Dendritic cell treated with granulocyte-macrophage colony-stimulating factor and Interleukin-4, amounts not matched to agents 40 ng/mL and 50 ng/mL, for 4 days (primary cell): Measurements from ENCODE around the gene CDKN2AIP.

Experiments used
- H3K27ac Mint-ChIP-seq: one replicate; pipeline ENCODE4 v1.8.0; 2022; ENCODE audit warnings: mild to moderate bottlenecking, mixed read lengths
- H3K27me3 Mint-ChIP-seq: one replicate; pipeline ENCODE4 v1.8.0; 2022; ENCODE audit warnings: mild to moderate bottlenecking, mixed read lengths
- H3K36me3 Mint-ChIP-seq: one replicate; pipeline ENCODE4 v1.8.0; 2022; ENCODE audit warnings: low read depth, mixed read lengths
- H3K4me1 Mint-ChIP-seq: one replicate; pipeline ENCODE4 v1.8.0; 2022; ENCODE audit warnings: low read depth, mixed read lengths
- H3K4me3 Mint-ChIP-seq: one replicate; pipeline ENCODE4 v1.8.0; 2022; ENCODE audit warnings: mild to moderate bottlenecking, moderate library complexity, mixed read lengths
- H3K9me3 Mint-ChIP-seq: one replicate; pipeline ENCODE4 v1.8.0; 2022; ENCODE audit warnings: mixed read lengths
- intact Hi-C: fragments of 100-400 bp; cut with micrococcal nuclease; formaldehyde crosslinking; loops from one replicate; pipeline ENCODE4 v1.15.0; 2022

Gene CDKN2AIP

DNA sequence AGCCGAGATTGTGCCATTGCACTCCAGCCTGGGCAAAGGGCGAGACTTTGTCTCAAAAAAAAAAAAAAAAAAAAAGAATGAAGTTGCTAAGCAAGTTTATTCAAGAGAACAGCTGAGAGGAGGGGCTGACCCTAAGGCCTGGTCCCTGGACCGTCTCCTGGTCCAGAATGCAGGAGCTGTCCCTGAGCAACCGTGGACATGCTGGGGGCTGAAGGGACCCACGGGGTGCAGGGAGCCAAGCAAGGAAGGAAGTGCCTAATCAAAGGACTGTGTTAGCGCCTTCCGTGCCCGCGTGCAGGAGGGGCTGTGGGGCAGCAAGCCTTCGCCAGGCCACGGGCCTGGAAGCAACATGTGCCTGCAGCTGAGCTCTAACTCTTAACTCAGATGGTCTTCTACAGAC lies 39.1 kb upstream of the CDKN2AIP start:
- Mint-ChIP-seq H3K9me3 (no peaks in the 10 kb centered on the region), H3K27ac (no peak overlapping the region)
- intact Hi-C loops: loop anchor here (5.0 to 10.0 kb wide), 2 partner anchors 138 to 331 kb away; no protein-coding TSS in a partner anchor

DNA sequence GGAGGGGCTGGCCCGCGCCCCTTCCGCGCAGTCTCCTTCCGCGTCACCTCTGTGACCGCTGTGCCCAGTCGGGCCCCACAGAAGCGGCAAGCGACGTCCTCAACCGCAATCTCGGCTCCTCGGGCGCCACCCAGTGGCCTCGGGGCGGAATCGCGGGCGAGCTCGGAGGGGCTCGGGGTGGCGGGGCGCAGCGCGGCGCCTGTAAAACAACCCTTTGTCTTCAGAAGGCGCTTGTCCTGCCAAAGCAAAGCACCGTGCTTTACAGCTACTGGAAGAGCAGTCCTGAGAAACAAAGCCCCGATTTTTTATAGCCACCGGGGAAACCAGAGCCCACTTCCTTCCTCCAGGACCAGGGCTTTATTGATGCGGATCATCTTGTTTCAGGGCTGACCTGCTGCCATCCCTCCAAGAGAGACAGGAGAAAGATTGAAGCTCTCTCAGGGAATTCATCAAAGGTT lies 37.3 kb upstream of the CDKN2AIP start:
- intact Hi-C loops: loop anchor here (5.0 to 10.0 kb wide), 2 partner anchors 140 to 332 kb away; no protein-coding TSS in a partner anchor
- H3K9me3 Mint-ChIP-seq: no peaks in the 10 kb centered on the region
- H3K27me3 Mint-ChIP-seq: peaks cover 12% of the 10 kb centered on the region
- H3K36me3 Mint-ChIP-seq: no peaks in the 10 kb centered on the region
- H3K27ac Mint-ChIP-seq: peak overlapping the region; percentile 33
- peaks cover 29% of the 10 kb centered on the region for H3K4me1 Mint-ChIP-seq
- H3K4me3 Mint-ChIP-seq: peak overlapping the region; percentile 58

More for the DNA sequence above, 39.1 kb upstream of the CDKN2AIP start:
- H3K36me3 Mint-ChIP-seq: no peaks in the 10 kb centered on the region
- peaks cover 19% of the 10 kb centered on the region for H3K27me3 Mint-ChIP-seq
- peaks cover 30% of the 10 kb centered on the region for H3K4me1 Mint-ChIP-seq
- H3K4me3 Mint-ChIP-seq: no peak overlapping the region

DNA sequence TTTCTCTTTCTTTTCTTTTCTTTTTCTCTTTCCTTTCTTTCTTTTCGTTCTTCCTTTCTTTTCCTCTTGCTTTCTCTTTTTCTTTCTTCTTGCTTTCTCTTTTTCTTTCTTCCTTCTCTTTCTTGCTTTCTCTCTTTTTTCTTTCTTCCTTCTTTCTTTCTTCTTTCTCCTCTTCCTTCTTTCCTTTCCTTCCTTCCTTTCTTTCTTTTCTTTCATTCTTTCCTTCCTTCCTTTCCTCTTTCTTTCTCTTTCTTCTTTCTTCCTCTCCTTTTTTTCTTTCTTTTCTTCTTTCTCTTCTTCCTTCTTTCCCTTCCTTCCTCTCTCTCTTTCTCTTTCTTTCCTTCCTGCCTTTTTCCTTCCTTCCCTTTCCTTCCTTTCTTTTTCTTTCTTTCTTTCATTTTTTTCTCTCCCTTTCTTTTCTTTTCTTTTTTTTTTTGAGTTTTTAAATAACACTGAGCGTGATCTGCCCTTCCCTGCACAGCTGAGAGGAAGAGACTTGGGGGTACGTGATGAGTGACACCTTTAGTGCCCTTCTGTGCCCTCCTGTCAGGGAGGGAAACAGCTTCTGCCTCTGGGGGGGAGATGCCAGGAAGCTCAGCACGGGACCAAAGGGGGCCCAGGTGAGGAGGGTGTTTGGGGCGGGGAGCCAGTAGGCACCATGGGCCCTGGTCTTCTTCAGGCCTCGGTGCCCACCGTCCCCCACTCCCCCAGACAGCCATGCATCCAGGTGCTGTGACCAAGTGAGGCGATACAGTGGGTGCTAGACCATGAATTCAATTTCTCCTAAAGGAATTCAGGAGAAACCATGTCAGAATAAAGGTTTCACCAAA lies 36.6 kb upstream of the CDKN2AIP start:
- H3K27me3 Mint-ChIP-seq: peaks cover 10% of the 10 kb centered on the region
- peak overlapping the region; percentile 58 for H3K4me3 Mint-ChIP-seq
- no peaks in the 10 kb centered on the region for H3K36me3 Mint-ChIP-seq
- H3K27ac Mint-ChIP-seq: peak overlapping the region; percentile 33
- no peaks in the 10 kb centered on the region for H3K9me3 Mint-ChIP-seq
- intact Hi-C loops: loop anchor here (5.0 to 10.0 kb wide), 2 partner anchors 141 to 333 kb away; no protein-coding TSS in a partner anchor
- H3K4me1 Mint-ChIP-seq: peaks cover 29% of the 10 kb centered on the region

DNA sequence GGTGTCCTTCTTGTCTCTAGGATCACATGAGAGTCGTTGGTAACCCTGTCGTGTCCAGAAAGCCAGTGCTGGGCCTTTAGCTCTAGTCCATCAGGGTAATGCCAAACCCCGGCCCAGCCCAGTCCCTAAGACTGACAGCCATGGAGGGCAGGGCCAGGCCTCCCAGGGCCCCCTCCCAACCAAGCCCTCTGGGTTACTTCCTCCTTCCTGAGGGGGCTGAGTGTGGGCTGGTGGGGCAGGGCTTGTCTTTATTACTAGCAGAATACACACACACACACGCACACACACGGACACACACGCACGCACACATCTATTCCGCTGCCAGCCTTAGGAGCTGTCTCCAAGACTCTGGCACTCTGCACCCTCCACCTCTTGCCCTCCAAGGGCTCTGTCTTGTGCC lies 35.6 kb upstream of the CDKN2AIP start:
- Mint-ChIP-seq H3K27ac (no peak overlapping the region), H3K9me3 (no peaks in the 10 kb centered on the region), H3K4me1 (peaks cover 24% of the 10 kb centered on the region), H3K36me3 (no peaks in the 10 kb centered on the region), H3K27me3 (peaks cover 10% of the 10 kb centered on the region), H3K4me3 (no peak overlapping the region)
- intact Hi-C loops: loop anchor here (5.0 to 10.0 kb wide), 2 partner anchors 141 to 334 kb away; no protein-coding TSS in a partner anchor

DNA sequence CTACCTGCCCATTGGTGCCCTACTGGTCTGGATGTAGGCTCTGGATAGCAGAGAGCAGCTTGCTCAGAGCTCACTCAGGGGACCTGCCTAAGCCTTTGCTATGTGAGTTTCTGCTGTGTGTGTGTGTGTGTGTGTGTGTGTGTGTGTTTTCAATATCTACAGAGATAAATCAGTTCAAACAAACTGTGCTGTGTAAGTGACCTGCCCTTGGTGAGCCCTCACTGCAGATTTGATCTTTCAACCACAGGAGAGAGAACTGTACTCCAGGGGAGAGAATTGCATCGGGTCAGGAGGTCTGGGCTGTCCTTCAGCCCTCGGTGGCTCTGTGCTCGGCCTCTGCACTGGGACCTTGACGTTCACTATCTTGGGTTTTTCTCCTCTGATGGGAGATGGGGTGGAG lies 35.0 kb upstream of the CDKN2AIP start:
- Mint-ChIP-seq H3K36me3 (no peaks in the 10 kb centered on the region), H3K4me1 (peaks cover 21% of the 10 kb centered on the region), H3K9me3 (no peaks in the 10 kb centered on the region), H3K27me3 (peaks cover 8% of the 10 kb centered on the region), H3K27ac (no peak overlapping the region), H3K4me3 (no peak overlapping the region)
- intact Hi-C loops: loop anchor here (5.0 to 10.0 kb wide), 2 partner anchors 142 to 335 kb away; no protein-coding TSS in a partner anchor

DNA sequence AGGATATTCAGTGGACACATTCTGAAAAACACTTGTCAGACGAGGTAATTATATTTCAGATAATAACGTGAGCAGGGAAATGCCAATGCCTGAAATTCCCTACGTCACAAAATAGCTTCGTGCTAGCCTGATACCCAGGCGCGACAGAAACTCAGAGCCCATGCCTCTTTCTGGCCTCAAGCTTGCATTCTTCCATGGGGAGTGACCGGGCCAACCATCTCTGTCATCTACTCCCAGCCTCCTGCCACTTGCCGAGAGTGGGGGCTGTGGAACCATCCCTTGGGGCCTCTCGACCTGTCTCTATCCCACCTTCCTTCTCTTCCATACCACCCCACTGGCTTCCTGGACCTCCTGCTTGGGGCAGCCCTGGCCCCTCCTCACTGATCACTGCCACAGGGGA lies 34.5 kb upstream of the CDKN2AIP start:
- Mint-ChIP-seq H3K9me3 (no peaks in the 10 kb centered on the region), H3K27ac (no peak overlapping the region), H3K4me1 (peaks cover 23% of the 10 kb centered on the region), H3K4me3 (no peak overlapping the region), H3K36me3 (no peaks in the 10 kb centered on the region), H3K27me3 (peaks cover 8% of the 10 kb centered on the region)
- intact Hi-C loops: loop anchor here (5.0 to 10.0 kb wide), 2 partner anchors 143 to 335 kb away; no protein-coding TSS in a partner anchor

DNA sequence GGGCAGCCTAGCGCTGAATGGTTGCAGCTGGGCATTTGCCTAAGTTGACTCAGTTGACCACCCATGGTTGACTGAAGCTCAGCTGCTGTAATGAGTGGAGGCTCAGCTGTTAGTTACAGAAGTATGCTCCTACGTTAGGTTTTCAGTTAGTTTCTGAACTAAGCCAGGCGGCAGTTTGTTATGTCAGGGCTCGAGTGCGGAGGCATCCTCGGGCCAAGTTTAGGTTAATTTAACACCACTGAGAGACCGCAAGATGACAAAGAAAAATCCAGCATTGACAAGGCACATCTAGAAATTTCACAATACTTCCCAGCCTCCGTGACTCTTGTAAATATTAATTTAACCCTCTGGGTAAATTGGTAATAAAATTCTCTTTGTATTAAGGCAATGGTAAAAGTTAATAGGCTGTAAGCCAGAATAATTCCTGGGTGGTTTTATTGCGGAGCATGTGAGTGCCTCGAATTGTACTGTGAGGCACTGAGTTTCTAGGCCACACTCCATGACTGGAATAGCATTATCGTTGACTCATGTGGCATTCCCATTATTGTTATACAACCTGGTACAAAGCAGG lies 33.1 kb upstream of the CDKN2AIP start:
- no peak overlapping the region for H3K4me3 Mint-ChIP-seq
- no peaks in the 10 kb centered on the region for H3K9me3 Mint-ChIP-seq
- H3K27ac Mint-ChIP-seq: no peak overlapping the region
- H3K27me3 Mint-ChIP-seq: peaks cover 8% of the 10 kb centered on the region
- H3K4me1 Mint-ChIP-seq: peaks cover 27% of the 10 kb centered on the region
- intact Hi-C loops: no loop called here
- no peaks in the 10 kb centered on the region for H3K36me3 Mint-ChIP-seq

DNA sequence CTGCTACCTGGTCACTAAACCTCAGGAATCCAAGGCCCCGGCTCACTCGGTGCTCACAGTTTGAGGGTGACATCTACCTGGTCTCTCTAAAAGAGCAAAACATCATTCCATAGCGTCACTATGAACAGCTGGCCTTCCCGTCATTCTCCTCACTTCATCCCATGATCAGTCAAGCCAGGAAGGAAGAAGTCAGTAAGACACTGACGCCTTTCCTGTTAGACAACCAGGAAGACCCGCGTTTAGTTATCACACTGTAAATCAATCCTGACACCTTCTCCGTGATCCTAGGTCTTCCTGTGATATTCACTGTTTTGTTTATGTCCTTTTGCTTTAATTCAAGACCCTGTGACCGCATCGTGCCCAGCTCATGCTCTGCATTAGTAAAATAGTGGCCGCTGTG lies 31.6 kb upstream of the CDKN2AIP start:
- H3K4me3 Mint-ChIP-seq: no peak overlapping the region
- intact Hi-C loops: no loop called here
- H3K27me3 Mint-ChIP-seq: peaks cover 5% of the 10 kb centered on the region
- no peaks in the 10 kb centered on the region for H3K9me3 Mint-ChIP-seq
- peaks cover 16% of the 10 kb centered on the region for H3K4me1 Mint-ChIP-seq
- H3K36me3 Mint-ChIP-seq: no peaks in the 10 kb centered on the region
- no peak overlapping the region for H3K27ac Mint-ChIP-seq

DNA sequence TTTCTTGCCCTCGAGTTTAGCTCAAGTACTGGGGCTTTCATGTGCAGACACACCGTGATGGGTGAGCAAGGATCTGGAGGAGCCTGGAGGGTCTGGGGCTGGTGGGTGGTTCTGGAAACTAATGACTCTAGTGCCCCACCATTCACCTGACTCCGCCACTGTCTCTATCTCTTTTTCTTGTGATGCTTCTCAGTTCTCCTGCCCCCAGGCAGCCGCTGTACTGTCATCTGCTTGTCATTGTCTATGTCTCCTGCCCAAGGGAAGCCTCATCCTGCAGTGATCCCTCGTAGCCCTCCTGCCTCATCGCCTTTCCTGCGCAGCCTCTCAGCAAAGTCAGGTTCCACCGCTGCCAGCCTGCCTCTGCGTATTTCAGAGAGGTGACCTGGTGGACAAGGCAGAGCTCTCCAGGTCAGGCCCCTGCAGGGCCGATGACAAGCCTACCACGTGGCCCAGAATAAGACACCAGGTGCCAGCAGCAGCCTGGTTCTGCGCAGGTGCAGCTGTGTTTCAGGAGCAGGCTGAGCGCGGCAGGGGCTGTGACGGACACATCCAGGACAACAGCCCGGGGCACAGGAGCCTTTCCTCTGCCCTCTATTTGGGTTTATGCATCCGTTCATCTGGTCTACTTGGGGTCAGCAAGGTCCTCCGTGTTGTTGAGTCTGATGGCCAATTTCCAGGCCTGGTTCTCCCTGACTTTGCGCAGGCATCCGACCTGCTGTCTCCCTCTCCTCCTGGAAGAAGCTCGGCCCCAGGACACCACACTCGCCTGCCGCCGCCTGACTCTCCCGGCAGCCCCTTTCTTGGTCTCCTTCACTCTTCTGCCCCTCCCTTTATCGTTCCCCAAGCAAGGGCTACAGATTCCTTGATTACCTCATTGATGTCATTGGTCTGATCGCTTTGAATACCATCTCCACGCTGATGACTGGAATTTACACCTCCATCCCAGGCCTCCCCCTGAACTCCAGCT lies 30.9 kb upstream of the CDKN2AIP start:
- Mint-ChIP-seq H3K27me3 (peaks cover 1% of the 10 kb centered on the region), H3K27ac (no peak overlapping the region), H3K9me3 (no peaks in the 10 kb centered on the region), H3K4me3 (no peak overlapping the region), H3K36me3 (no peaks in the 10 kb centered on the region), H3K4me1 (peaks cover 12% of the 10 kb centered on the region)
- intact Hi-C loops: no loop called here

DNA sequence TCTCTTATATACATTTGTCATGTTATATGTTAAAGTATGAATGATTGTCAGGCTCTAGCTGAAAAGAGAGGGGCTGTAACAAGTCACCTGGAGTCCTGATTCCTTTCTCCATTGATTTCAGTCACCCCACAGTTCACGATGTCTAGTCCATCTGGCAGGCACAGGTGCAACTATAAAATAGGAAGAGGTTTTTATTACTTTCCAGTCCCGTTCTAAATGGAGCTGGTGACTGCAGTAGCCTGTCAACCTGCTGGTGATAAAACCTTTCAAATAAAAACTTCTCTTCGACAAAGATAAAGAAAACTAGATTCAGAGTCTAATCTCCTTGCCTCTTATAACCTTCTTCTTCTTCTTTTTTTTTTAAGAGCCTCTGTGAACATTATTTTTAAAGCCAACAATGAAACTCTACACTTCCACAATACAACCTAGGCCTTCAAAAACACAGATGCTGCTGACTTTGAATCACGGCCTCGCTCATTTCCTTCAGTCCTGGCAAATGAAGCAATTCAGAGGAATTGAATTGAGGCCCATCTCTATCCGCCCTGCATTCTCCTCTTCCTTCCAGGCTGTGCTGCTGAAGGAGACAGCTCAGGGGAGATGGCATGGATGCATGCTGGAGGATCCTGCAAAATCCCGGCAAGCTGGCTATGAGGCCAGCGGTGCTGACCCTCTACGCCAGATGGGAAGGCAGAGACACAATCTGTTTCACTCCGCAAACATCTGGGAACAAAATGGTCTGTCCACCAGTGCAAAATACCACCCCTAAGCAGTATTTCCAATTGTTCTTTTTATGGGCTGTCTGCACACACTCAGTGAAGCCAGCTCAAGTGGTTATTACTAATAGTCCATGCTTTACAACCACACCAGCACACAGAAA lies 27.3 kb upstream of the CDKN2AIP start:
- no peak overlapping the region for H3K27ac Mint-ChIP-seq
- intact Hi-C loops: no loop called here
- no peaks in the 10 kb centered on the region for H3K36me3 Mint-ChIP-seq
- no peak overlapping the region for H3K4me3 Mint-ChIP-seq
- no peaks in the 10 kb centered on the region for H3K9me3 Mint-ChIP-seq
- no peaks in the 10 kb centered on the region for H3K27me3 Mint-ChIP-seq
- H3K4me1 Mint-ChIP-seq: peaks cover 5% of the 10 kb centered on the region

DNA sequence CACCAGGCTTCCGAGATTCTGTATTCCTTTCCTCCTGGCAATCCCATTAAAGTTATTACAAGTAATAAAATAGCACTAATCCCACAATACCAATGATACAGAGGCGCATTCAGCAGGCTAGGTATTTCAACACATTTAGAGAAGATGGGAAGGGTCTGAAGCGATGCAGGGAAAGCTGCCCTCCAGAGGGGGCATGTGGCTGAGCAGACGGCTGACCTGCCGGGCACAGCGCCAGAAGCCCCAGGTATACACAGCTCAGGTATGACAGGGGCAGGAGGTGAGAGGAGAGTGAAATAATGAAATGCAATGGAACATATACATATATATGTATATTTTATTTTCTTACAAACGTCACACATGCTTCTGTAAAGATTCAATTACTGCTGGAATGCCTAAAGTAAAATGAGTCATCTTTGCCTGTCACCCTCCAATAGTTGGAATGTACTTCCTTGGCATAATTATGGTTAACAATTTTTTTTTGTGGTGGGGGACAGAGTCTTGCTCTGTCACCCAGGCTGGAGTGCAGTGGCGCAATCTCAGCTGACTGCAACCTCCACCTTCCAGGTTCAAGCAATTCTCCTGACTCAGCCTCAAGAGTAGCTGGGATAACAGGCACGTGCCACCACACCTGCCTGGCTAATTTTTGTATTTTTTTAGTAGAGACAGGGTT lies 21.3 kb upstream of the CDKN2AIP start:
- no peak overlapping the region for H3K4me3 Mint-ChIP-seq
- H3K36me3 Mint-ChIP-seq: no peaks in the 10 kb centered on the region
- no peaks in the 10 kb centered on the region for H3K4me1 Mint-ChIP-seq
- H3K27ac Mint-ChIP-seq: no peak overlapping the region
- H3K9me3 Mint-ChIP-seq: no peaks in the 10 kb centered on the region
- intact Hi-C loops: no loop called here
- H3K27me3 Mint-ChIP-seq: no peaks in the 10 kb centered on the region

DNA sequence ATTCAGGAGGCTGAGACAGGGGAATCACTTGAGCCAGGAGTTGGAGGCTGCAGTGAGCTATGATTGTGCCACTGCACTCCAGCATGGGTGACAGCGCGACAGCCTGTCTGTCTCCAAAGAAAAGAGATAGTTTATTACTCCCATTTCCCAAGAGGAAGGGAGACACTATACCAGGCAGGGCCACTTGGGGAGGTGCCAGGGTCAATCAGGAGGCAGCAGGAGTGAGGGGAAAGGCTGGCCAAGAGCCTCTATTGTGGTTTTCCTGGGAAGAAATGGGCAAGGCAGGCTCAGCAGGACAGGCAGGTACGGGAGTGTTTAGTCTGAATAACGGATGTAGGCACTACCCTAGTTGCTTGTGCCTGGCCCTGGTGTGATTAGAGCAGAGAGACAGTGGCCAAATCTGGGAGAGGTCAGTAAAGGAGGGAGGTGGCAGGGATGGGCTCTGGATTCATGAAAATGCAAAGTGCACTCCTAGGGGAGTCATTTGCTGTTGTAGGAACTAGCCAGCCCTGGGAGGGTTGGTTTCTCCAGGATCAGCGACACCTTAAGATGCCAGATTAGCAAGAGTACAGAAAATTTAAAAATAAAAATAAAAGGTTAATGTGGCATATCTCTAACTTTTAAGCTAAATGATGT lies 20.2 kb upstream of the CDKN2AIP start:
- Mint-ChIP-seq H3K27me3 (no peaks in the 10 kb centered on the region), H3K9me3 (no peaks in the 10 kb centered on the region), H3K36me3 (no peaks in the 10 kb centered on the region), H3K4me3 (no peak overlapping the region), H3K27ac (no peak overlapping the region), H3K4me1 (no peaks in the 10 kb centered on the region)
- intact Hi-C loops: no loop called here
